NB4 (cell line): ENCODE measurements around the gene ILF3.

ENCODE experiments used
- DNase-seq: peaks from one replicate; pipeline ENCODE4 v3.0.0; 2010; ENCODE audit warnings: low read depth
- H3K4me3 ChIP-seq: one replicate; pipeline ENCODE4 v1.5.1; 2011; ENCODE audit warnings: mild to moderate bottlenecking, low read depth, low read length, moderate library complexity
- MYC ChIP-seq: IDR thresholded peaks from 2 replicates; pipeline ENCODE4 v1.6.1; 2011; ENCODE audit warnings: low read depth, low read length
- POLR2A ChIP-seq: IDR thresholded peaks from 2 replicates; pipeline ENCODE4 v1.6.1; 2011; ENCODE audit warnings: mild to moderate bottlenecking; ENCODE audit not compliant: insufficient read length; ENCODE audit errors: extremely low read depth
- TF ChIP-seq, protein P1 (sequence below): IDR thresholded peaks from 2 replicates; pipeline ENCODE4 v1.6.1; 2011; ENCODE audit warnings: low read depth, low read length
- TF ChIP-seq, protein P2 (sequence below): IDR thresholded peaks from one replicate; pipeline ENCODE4 v1.5.1; 2012; ENCODE audit warnings: low read depth, low read length

ILF3 gene

DNA sequence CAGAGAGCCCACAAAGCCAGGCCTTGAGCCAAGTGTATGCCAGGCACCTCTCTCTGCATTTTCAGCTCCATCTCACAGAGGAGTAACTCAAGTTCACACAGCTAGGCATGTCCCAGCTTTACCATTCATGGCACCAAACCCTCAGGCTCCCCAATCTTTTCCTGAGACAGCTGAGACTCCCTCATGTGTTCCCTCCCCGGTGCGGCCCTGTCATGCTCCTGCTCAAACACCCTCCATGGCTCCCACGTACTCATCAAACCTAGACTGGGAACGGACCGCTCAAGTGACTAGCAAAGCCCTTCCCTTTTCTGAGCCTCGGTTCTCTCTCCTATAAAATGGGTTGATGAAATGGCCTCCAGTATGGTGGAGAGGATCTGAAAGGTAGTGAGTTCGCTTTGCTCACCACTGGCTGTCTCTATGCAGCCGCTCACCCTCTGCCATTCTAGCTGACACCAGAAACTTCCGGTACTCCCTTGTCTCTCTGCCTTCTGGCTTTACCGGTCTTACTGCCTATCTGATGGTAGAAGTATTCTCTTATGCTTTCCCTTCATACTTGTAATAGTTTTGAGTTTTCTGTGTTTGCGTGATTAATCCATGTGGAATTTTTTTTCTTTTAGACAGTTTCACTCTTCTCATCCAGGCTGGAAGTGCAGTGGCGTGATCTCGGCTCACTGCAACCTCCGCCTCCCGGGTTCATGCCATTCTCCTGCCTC, 36.6 kb upstream of the ILF3 start:
- TF ChIP-seq, protein P1, sequence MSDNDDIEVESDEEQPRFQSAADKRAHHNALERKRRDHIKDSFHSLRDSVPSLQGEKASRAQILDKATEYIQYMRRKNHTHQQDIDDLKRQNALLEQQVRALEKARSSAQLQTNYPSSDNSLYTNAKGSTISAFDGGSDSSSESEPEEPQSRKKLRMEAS = no peak
- TF ChIP-seq POLR2A (no peak), MYC (no peak)
- TF ChIP-seq, protein P2, sequence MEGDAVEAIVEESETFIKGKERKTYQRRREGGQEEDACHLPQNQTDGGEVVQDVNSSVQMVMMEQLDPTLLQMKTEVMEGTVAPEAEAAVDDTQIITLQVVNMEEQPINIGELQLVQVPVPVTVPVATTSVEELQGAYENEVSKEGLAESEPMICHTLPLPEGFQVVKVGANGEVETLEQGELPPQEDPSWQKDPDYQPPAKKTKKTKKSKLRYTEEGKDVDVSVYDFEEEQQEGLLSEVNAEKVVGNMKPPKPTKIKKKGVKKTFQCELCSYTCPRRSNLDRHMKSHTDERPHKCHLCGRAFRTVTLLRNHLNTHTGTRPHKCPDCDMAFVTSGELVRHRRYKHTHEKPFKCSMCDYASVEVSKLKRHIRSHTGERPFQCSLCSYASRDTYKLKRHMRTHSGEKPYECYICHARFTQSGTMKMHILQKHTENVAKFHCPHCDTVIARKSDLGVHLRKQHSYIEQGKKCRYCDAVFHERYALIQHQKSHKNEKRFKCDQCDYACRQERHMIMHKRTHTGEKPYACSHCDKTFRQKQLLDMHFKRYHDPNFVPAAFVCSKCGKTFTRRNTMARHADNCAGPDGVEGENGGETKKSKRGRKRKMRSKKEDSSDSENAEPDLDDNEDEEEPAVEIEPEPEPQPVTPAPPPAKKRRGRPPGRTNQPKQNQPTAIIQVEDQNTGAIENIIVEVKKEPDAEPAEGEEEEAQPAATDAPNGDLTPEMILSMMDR = no peak
- no peak overlapping the region for H3K4me3 ChIP-seq
- no peak for DNase-seq

- TF ChIP-seq MYC (no peak), POLR2A (no peak)
- TF ChIP-seq, protein P1 = no peak
- TF ChIP-seq, protein P2 = no peak
- DNase-seq = no peak
- H3K4me3 ChIP-seq = no peak overlapping the region
These were observed 35.3 kb upstream of the ILF3 start for GRCh38 chr19:10618846-10619245.

- DNase-seq = no peak
- no peak for TF ChIP-seq MYC
- TF ChIP-seq POLR2A = no peak
- TF ChIP-seq, protein P2 = no peak
- TF ChIP-seq, protein P1 = no peak
- no peak overlapping the region for H3K4me3 ChIP-seq
These were observed 33.4 kb upstream of the ILF3 start for GRCh38 chr19:10620786-10621185.

- TF ChIP-seq POLR2A (no peak), MYC (no peak)
- TF ChIP-seq, protein P2 = no peak
- TF ChIP-seq, protein P1 = no peak
These were observed 32.2 kb upstream of the ILF3 start for GRCh38 chr19:10621966-10622365.

DNA sequence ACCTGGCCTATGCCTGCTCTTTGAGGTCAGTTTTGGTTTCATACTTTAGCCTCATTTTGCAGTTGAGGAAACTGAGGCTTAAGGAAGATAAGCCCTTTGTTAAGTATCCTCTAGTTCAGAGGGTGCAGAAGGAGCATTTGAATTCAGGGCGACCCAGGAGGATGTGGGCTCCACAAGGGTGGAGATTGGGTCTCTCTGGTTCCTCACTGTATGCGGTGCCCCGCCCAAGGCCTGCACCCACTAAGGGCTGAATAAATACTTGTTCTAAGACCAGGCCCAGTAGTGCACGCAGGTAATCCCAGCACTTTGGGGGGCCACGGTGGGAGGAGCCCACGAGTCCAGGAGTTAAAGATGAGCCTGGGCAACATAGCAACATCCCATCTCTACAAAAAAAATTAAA, 29.6 kb upstream of the ILF3 start:
- no peak for TF ChIP-seq POLR2A
- no peak for TF ChIP-seq MYC
- TF ChIP-seq, protein P2 = no peak
- TF ChIP-seq, protein P1 = no peak
- DNase-seq = no peak
- no peak overlapping the region for H3K4me3 ChIP-seq

More at GRCh38 chr19:10621966-10622365, 32.2 kb upstream of the ILF3 start:
- no peak overlapping the region for H3K4me3 ChIP-seq
- no peak for DNase-seq
